Fibroblast of mammary gland (primary cell): ENCODE measurements around the gene ERCC8.

Experiments used
- DNase-seq: peaks from one replicate; pipeline ENCODE4 v3.0.0-alpha.2; 2010; ENCODE audit warnings: low read depth
- H3K4me3 ChIP-seq: 2 replicates; pipeline ENCODE4 v1.5.1; 2011; ENCODE audit warnings: low read depth, mild to moderate bottlenecking, low read length, moderate library complexity; ENCODE audit not compliant: control insufficient read depth
- CTCF ChIP-seq: conservative IDR thresholded peaks from 2 replicates; pipeline ENCODE4 v1.5.1; 2011; ENCODE audit warnings: low read depth, low read length, inconsistent platforms; ENCODE audit not compliant: control insufficient read depth, insufficient read depth

Gene ERCC8

GRCh38 chr5:60891667-60892066, 53.2 kb downstream of the ERCC8 start:
- DNase-seq = no peak
- H3K4me3 ChIP-seq = no peak overlapping the region
- TF ChIP-seq CTCF = no peak

GRCh38 chr5:60888359-60889061, 56.4 kb downstream of the ERCC8 start:
- H3K4me3 ChIP-seq = no peak overlapping the region
- TF ChIP-seq CTCF = no peak
- no peak for DNase-seq

DNA sequence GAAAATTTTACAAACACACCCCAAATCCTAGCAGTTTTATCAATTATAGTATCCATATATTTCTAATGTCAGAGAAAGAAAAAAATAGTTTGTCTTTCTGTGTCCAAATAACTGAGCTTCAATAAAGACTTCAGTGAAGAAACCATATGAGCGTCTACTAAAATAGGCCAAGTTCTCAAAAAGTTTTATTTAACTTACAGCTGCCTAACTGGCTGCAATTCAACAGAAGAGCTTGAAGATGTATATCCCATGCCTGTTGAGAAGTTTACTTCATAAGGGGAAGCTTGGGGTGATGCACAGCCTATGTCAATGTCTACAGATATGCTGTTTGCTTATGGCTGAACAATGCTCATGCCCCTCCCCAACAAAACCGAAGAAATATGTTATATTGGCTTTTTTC, 57.1 kb downstream of the ERCC8 start:
- TF ChIP-seq CTCF = no peak
- no peak overlapping the region for H3K4me3 ChIP-seq
- no peak for DNase-seq

DNA sequence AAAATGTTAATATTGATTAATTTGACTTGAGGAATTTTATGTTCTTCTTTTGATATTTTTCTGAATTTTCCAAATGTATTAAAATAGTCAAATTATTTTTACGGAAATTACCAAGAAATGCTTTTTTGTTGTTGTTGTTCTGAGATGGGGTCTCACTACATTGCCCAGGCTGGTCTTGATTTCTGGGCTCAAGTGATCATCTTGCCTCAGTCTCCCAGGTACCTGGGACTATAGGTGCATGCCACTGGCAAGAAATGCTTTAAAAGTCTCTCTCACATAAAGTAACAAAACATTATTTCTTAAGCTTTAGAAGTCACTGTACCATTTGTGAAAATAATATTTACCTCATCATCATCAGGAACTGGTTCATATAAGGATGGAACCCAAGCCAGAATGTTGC, 57.8 kb downstream of the ERCC8 start:
- DNase-seq = no peak
- TF ChIP-seq CTCF = no peak
- H3K4me3 ChIP-seq = no peak overlapping the region

- no peak for TF ChIP-seq CTCF
- DNase-seq = no peak
- no peak overlapping the region for H3K4me3 ChIP-seq
Observed at GRCh38 chr5:60886158-60886557, 58.7 kb downstream of the ERCC8 start.

- no peak overlapping the region for H3K4me3 ChIP-seq
- TF ChIP-seq CTCF = peak; percentile 54
- DNase-seq = peak; percentile 25
Observed at GRCh38 chr5:60883229-60883628, 61.6 kb downstream of the ERCC8 start.

DNA sequence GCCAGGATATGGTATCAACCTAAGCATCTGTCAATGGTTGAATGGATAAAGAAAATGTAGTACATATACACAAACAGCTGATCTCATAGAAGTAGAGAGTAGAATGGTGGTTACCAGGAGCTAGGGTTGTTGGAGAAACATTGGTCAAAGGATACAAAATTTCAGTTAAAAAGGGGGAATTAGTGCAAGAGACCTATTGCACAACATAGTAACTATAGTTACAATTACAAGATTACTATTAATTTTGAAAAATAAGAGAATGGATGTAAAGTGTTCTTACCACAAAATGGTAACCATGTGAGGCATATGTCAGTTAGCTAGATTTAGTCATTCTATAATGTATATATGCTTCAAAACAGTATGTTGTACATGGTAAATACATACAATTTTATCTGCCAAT, 72.0 kb downstream of the ERCC8 start:
- no peak for TF ChIP-seq CTCF
- no peak for DNase-seq
- no peak overlapping the region for H3K4me3 ChIP-seq
